Measurements from ENCODE around the gene MTMR4.

DNA sequence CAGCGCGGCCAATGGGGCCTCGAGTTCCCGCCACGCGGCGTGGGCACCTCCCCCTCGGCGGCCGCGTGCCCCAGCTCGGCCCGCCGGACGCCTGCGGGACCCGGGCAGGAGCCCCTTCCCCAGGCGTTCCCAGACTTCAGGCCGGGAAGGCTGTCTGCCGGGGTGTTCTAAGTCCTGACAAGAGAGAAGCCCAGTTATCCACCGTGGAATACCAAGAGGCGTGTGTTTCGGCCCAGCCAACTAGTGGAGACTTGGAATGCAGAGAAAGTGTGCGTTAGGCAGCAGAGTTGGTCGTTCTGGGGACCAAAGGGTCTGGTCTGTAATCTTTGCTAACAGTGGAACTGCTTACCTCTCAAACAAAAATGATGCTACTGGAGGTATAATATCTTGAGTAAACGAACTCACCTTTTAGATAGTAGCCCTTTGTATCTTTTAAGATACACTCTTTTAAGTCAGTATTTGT lies 26.0 kb downstream of the MTMR4 start:
- TF ChIP-seq CTCF (IDR thresholded peaks at IDR 0.05) (no peak), ZFX (IDR thresholded peaks at IDR 0.05; ENCODE audit: borderline replicate concordance) (no peak)

Measured in 22Rv1 (cell line).